H1 (cell line): ENCODE results near the gene OR5A1. TPM values are rescaled to one million over a fixed set of nuclear protein-coding genes. Genes with fewer than 3 reads are reported as not detected.

ENCODE experiments used
- CTCF ChIA-PET: fragments of 300-600 bp; sonication (Branson Sonifier 250); formaldehyde crosslinking; loops from one replicate; lab custom pipeline; 2021; ENCODE audit not compliant: partially characterized antibody; lab: Charles Lee
- POLR2A ChIA-PET: fragments of 300-600 bp; sonication (Branson Sonifier 250); formaldehyde crosslinking; loops from one replicate; lab custom pipeline; 2021; ENCODE audit warnings: inconsistent platforms; ENCODE audit not compliant: partially characterized antibody; lab: Charles Lee
- DNase-seq, 2 experiments: peaks; one replicate each; pipeline versions ENCODE4 v3.0.0 to v3.0.0-alpha.2; 2010 to 2022; ENCODE audit warnings: low spot score in 2 of 2, low read depth in 1 of 2, mixed read lengths in 1 of 2
- FAIRE-seq: peaks from 2 replicates; lab custom pipeline; 2011; peaks lifted over from hg19 to GRCh38; lab: Jason Lieb, UNC
- H2AFZ ChIP-seq: 2 replicates; pipeline ENCODE4 v1.8.1; 2012; ENCODE audit warnings: low read length, inconsistent platforms
- H2AK5ac ChIP-seq: 2 replicates; pipeline ENCODE4 v1.6.1; 2013; ENCODE audit warnings: low read depth, low read length
- H2BK120ac ChIP-seq: replicated peaks from 2 replicates; pipeline ENCODE3; 2013; ENCODE audit warnings: low read depth, low read length, inconsistent platforms
- H2BK12ac ChIP-seq: 2 replicates; pipeline ENCODE4 v1.6.1; 2013; ENCODE audit warnings: low read depth, low read length
- H2BK15ac ChIP-seq: 2 replicates; pipeline ENCODE4 v1.6.1; 2013; ENCODE audit warnings: low read length
- H2BK20ac ChIP-seq: 2 replicates; pipeline ENCODE4 v1.6.1; 2013; ENCODE audit warnings: low read length
- H2BK5ac ChIP-seq: 2 replicates; pipeline ENCODE4 v1.6.1; 2013; ENCODE audit warnings: low read depth, low read length
- H3K14ac ChIP-seq: 2 replicates; pipeline ENCODE4 v1.6.1; 2013; ENCODE audit warnings: inconsistent platforms; ENCODE audit not compliant: insufficient read length
- H3K18ac ChIP-seq: 2 replicates; pipeline ENCODE4 v1.6.1; 2013; ENCODE audit warnings: low read length; ENCODE audit errors: extremely low read depth
- H3K23ac ChIP-seq: 2 replicates; pipeline ENCODE4 v1.6.1; 2013; ENCODE audit warnings: inconsistent platforms; ENCODE audit not compliant: insufficient read length
- H3K23me2 ChIP-seq: 2 replicates; pipeline ENCODE4 v1.6.1; 2013; ENCODE audit warnings: low read depth, low read length
- H3K27ac ChIP-seq: 2 replicates; pipeline ENCODE4 v1.6.1; 2011; ENCODE audit warnings: low read depth, low read length, inconsistent platforms
- H3K27me3 ChIP-seq, 4 experiments: replicated peaks in 1 of 4; 1 replicate in 1 of 4; 2 replicates in 3 of 4; pipeline versions ENCODE4 v1.6.1 to v1.8.1; 2011 to 2013; ENCODE audit warnings: low read length in 3 of 4, mild to moderate bottlenecking in 3 of 4, inconsistent platforms in 2 of 4, mixed read lengths in 2 of 4, moderate library complexity in 1 of 4; ENCODE audit not compliant: control insufficient read depth in 3 of 4, insufficient read depth in 3 of 4; ENCODE audit errors: extremely low read depth in 1 of 4
- H3K36me3 ChIP-seq, 4 experiments: 2 replicates each; pipeline versions ENCODE4 v1.6.1 to v1.8.1; 2011 to 2013; ENCODE audit warnings: mild to moderate bottlenecking in 4 of 4, low read length in 3 of 4, moderate library complexity in 2 of 4, control low read depth in 1 of 4, inconsistent platforms in 1 of 4; ENCODE audit not compliant: insufficient read depth in 4 of 4, control insufficient read depth in 2 of 4
- H3K4ac ChIP-seq: replicated peaks from 2 replicates; pipeline ENCODE3; 2013; ENCODE audit warnings: low read length, low read depth, mixed read lengths, inconsistent platforms; ENCODE audit not compliant: insufficient read length
- H3K4me1 ChIP-seq, 4 experiments: replicated peaks in 1 of 4; 1 replicate in 1 of 4; 2 replicates in 3 of 4; pipeline versions ENCODE4 v1.6.1 to v1.8.1; 2011 to 2013; ENCODE audit warnings: low read length in 3 of 4, inconsistent platforms in 2 of 4, mixed read lengths in 1 of 4; ENCODE audit not compliant: insufficient read depth in 4 of 4, control insufficient read depth in 3 of 4
- H3K4me2 ChIP-seq, 2 experiments: 2 replicates each; pipeline versions ENCODE4 v1.6.1 to v1.8.1; 2011 to 2013; ENCODE audit warnings: low read depth in 2 of 2, low read length in 2 of 2, control low read depth in 1 of 2, inconsistent platforms in 1 of 2, mild to moderate bottlenecking in 1 of 2; ENCODE audit not compliant: insufficient read depth in 1 of 2
- H3K4me3 ChIP-seq, 4 experiments: fragments of 200-600, 300-600 bp in 1 of 4; sonication (generic), shearing (Covaris generic), sonication (Bioruptor Twin) in 1 of 4; 2 replicates each; pipeline versions ENCODE4 v1.5.1 to v1.8.1; 2011 to 2016; ENCODE audit warnings: low read length in 4 of 4, low read depth in 3 of 4, control low read depth in 2 of 4, inconsistent platforms in 2 of 4, mild to moderate bottlenecking in 2 of 4, mixed read lengths in 1 of 4, moderate library complexity in 1 of 4; ENCODE audit not compliant: insufficient read depth in 2 of 4; ENCODE audit errors: extremely low read depth in 1 of 4
- H3K56ac ChIP-seq: replicated peaks from 2 replicates; pipeline ENCODE3; 2013; ENCODE audit warnings: low read depth, mild to moderate bottlenecking, mixed read lengths, low read length, inconsistent platforms; ENCODE audit not compliant: insufficient read length
- H3K79me1 ChIP-seq: 2 replicates; pipeline ENCODE4 v1.6.1; 2013; ENCODE audit warnings: low read depth, low read length, control low read depth
- H3K79me2 ChIP-seq, 2 experiments: 2 replicates each; pipeline versions ENCODE4 v1.6.1 to v1.8.1; 2012 to 2013; ENCODE audit warnings: low read length in 2 of 2, mild to moderate bottlenecking in 2 of 2, inconsistent platforms in 1 of 2; ENCODE audit not compliant: insufficient read depth in 2 of 2, control insufficient read depth in 1 of 2
- H3K9ac ChIP-seq, 4 experiments: replicated peaks in 1 of 4; 1 replicate in 1 of 4; 2 replicates in 3 of 4; pipeline versions ENCODE4 v1.6.1 to v1.8.1; 2011 to 2013; ENCODE audit warnings: low read depth in 3 of 4, low read length in 3 of 4, control low read depth in 2 of 4, mild to moderate bottlenecking in 2 of 4, moderate library complexity in 2 of 4, inconsistent platforms in 1 of 4; ENCODE audit errors: extremely low read depth in 1 of 4
- H3K9me3 ChIP-seq, 2 experiments: 2 replicates each; pipeline versions ENCODE4 v1.6.1 to v1.8.1; 2012 to 2013; ENCODE audit warnings: mild to moderate bottlenecking in 2 of 2, moderate library complexity in 2 of 2, control low read depth in 1 of 2, inconsistent platforms in 1 of 2, low read depth in 1 of 2, low read length in 1 of 2, mixed read lengths in 1 of 2; ENCODE audit not compliant: insufficient read depth in 2 of 2
- H4K20me1 ChIP-seq, 2 experiments: replicated peaks in 1 of 2; 2 replicates each; pipeline versions ENCODE3 to v1.8.1; 2011 to 2013; ENCODE audit warnings: inconsistent platforms in 2 of 2, low read length in 2 of 2, mild to moderate bottlenecking in 1 of 2; ENCODE audit not compliant: insufficient read depth in 2 of 2, control insufficient read depth in 1 of 2
- H4K5ac ChIP-seq: 2 replicates; pipeline ENCODE4 v1.6.1; 2013; ENCODE audit warnings: low read length, low read depth, mixed read lengths, inconsistent platforms; ENCODE audit not compliant: insufficient read length
- H4K8ac ChIP-seq: 2 replicates; pipeline ENCODE4 v1.8.0; 2013; ENCODE audit warnings: mild to moderate bottlenecking, moderate library complexity, low read length, inconsistent platforms; ENCODE audit not compliant: insufficient read depth; ENCODE audit errors: extremely low read depth
- H4K91ac ChIP-seq: replicated peaks from 2 replicates; pipeline ENCODE3; 2013; ENCODE audit warnings: low read length, mixed read lengths, inconsistent platforms; ENCODE audit not compliant: insufficient read length
- E2F6 ChIP-seq: IDR thresholded peaks from 2 replicates; pipeline ENCODE4 v1.6.1; 2012; ENCODE audit warnings: inconsistent platforms
- EP300 ChIP-seq, 2 experiments: IDR thresholded peaks; 1 replicate in 1 of 2; 2 replicates in 1 of 2; pipeline ENCODE4 v1.6.1; 2011 to 2012; ENCODE audit warnings: low read depth in 2 of 2, low read length in 2 of 2, mild to moderate bottlenecking in 2 of 2, borderline replicate concordance in 1 of 2, inconsistent platforms in 1 of 2, moderate library complexity in 1 of 2
- RFX5 ChIP-seq: IDR thresholded peaks from 2 replicates; pipeline ENCODE4 v1.6.1; 2011; ENCODE audit warnings: low read depth, low read length, improper control_type of control experiment, borderline replicate concordance
- TAF7 ChIP-seq: optimal IDR thresholded peaks from 2 replicates; pipeline ENCODE3; 2011; ENCODE audit warnings: low read depth, mild to moderate bottlenecking, inconsistent platforms, low read length, moderate library complexity, borderline replicate concordance
- TEAD4 ChIP-seq: IDR thresholded peaks from 2 replicates; pipeline ENCODE4 v1.6.1; 2012; ENCODE audit warnings: low read depth, low read length, inconsistent platforms, mixed read lengths
- YY1 ChIP-seq: IDR thresholded peaks from 2 replicates; pipeline ENCODE4 v1.6.1; 2011; ENCODE audit warnings: low read depth, mild to moderate bottlenecking, low read length
- WGBS, 2 experiments: shearing (Covaris generic) in 1 of 2; methylation state at CpG; one replicate each; pipeline versions ENCODE4 v1.1.6 to v1.1.7; 2013 to 2015; ENCODE audit warnings: low lambda C conversion rate in 2 of 2, mixed read lengths in 2 of 2, inconsistent platforms in 1 of 2, low coverage in 1 of 2, missing lambda C conversion rate in 1 of 2; ENCODE audit not compliant: insufficient replicate concordance in 2 of 2, insufficient coverage in 1 of 2, insufficient read length in 1 of 2; ENCODE audit errors: extremely low coverage in 1 of 2, missing lambda C conversion rate in 1 of 2; 5-methylcytosine and 5-hydroxymethylcytosine counted together
- polyA plus RNA-seq, 7 experiments: library from polyadenylated mRNA; depleted of rRNA in 3 of 7; stranded (reverse) in 5 of 7; unstranded in 2 of 7; fragments of >200 nt in 5 of 7; fragments of 200-250 nt in 2 of 7; gene quantifications; 1 replicate in 5 of 7; 2 replicates in 1 of 7; 4 replicates in 1 of 7; pipeline versions ENCODE4 v1.2.1 to v1.2.3, GENCODE V29; 2011 to 2013; ENCODE audit warnings: missing spikeins in 2 of 7, mixed read lengths in 2 of 7
- total RNA-seq: library from RNA; stranded (reverse); fragmentation: NEBNext Ultra II Directional; extraction: Animal tissue kit (Norgen Biotek cat#: 25700); gene quantifications from 2 replicates; pipeline ENCODE4 v1.2.1, GENCODE V29; 2021

The OR5A1 gene
- total and polyA plus RNA-seq, 2 of the 8 experiments (the other 6 are each of a cell fraction or from before 2014, with no cell fraction given): not detected

- Histone ChIP-seq H3K4me1 (no peaks in the 10 kb centered on the region), H3K9ac (no peak overlapping the region), H3K79me2 (no peaks in the 10 kb centered on the region), H2AFZ (no peak overlapping the region), H2BK120ac (no peak overlapping the region), H4K91ac (no peak overlapping the region), H2BK15ac (no peak overlapping the region), H2BK12ac (no peak overlapping the region), H3K4ac (no peak overlapping the region), H4K5ac (no peak overlapping the region), H3K23ac (no peak overlapping the region), H3K14ac (no peak overlapping the region), H3K9me3 (no peaks in the 10 kb centered on the region), H2BK20ac (no peak overlapping the region), H3K56ac (no peak overlapping the region), H3K4me2 (no peak overlapping the region), H3K4me3 (no peak overlapping the region), H3K27me3 (no peaks in the 10 kb centered on the region), H4K8ac (no peak overlapping the region), H3K79me1 (no peaks in the 10 kb centered on the region), H2BK5ac (no peak overlapping the region), H3K18ac (no peak overlapping the region), H4K20me1 (no peaks in the 10 kb centered on the region), H2AK5ac (no peak overlapping the region), H3K23me2 (no peaks in the 10 kb centered on the region), H3K27ac (no peak overlapping the region), H3K36me3 (no peaks in the 10 kb centered on the region)
- CTCF ChIA-PET: interaction anchor here (0.6 to 4.1 kb wide), 5 partner anchors 9 to 220 kb away, joined by 3 to 10 read pairs (median 3); no protein-coding TSS in a partner anchor
- WGBS, 2 experiments: 90% methylated on average over 2 of the region's 2 CpGs; no CpG with 5 or more reads in 1 of the 2 experiments
- DNase-seq: no peak
- TF ChIP-seq YY1 (no peak), E2F6 (no peak), TEAD4 (no peak), TAF7 (no peak), RFX5 (no peak), EP300 (IDR thresholded peaks at IDR 0.05; ENCODE audit: borderline replicate concordance in 1 of 2, low read depth in 2 of 2, low read length in 2 of 2) (no peak)
- no peak for FAIRE-seq
- POLR2A ChIA-PET: no interaction called here
Measured at GRCh38 chr11:59418156-59418555, 18.1 kb upstream of the OR5A1 start.
